IPS-NIHi7 (cell line): Measurements from ENCODE around the gene ADGRL1.

ENCODE experiments used
- DNase-seq: peaks from one replicate; pipeline ENCODE4 v3.0.0; 2012; ENCODE audit warnings: mixed read lengths; ENCODE audit errors: extremely low spot score

The ADGRL1 gene

DNA sequence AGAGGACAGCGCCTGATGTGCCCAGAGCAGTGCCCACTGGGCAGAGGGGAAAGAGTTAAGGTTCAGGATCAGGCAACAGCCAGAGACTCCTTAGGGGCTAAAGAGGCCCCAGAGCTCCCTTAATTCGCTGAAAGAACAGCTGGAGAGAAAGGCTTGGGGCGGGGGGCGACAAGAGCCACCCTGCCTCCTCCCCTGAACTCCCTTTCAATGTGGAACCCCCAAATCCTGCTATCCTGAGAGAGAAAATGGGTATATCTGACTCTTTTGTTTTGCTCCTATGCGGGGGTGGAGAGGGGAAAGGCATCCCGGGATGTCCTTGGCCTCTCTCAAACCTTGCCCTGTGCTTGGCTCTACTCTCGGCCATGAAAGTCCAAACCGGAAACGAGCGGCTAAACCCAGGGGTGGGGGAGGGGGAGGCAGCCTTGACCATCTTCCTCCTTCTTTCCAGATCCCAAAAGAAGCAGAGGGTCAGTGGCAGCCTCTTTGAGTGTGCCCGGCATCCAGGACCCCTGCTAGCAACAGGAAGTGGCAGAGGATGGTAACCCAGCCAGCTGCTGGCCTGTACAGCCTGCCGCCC is 93.1 kb downstream of the ADGRL1 start:
- no peak for DNase-seq

DNA sequence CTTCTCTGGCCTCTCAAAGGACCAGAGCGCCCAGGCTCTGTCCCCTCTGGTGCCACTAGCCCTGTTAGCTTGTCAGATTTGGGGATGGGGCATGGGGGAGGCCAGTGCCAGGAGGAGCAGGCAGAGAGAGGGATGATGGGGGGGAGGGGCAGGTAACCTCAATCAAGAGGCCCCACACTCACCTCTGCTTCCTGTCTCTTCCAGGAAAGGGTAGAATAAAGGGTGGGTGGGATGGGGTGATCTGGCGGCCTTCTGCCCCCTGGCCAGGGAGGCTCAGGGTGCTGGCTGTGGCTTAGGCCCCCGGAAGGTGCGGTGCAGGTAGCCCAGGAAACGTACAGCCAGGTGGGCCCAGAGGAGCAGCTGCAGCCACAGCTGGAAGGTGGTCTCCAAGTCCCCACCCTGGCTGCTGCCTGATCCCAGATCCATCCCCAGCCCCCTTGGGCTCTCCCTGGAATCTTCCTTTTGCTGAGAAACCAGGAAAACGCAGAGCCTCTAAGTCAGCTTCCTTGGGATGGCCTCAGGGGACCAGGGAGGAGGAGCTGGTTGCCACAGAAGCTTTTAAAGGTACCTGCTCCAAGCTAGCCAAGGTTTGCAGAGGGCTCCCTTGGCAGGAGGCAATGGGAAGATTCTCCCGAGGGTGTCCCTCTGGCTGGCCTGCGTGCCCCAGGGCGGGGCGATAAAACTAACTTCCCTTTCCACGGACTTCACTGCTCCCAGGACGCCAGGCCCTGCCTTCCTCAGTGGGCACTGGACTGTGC is 93.7 kb downstream of the ADGRL1 start:
- no peak for DNase-seq

DNA sequence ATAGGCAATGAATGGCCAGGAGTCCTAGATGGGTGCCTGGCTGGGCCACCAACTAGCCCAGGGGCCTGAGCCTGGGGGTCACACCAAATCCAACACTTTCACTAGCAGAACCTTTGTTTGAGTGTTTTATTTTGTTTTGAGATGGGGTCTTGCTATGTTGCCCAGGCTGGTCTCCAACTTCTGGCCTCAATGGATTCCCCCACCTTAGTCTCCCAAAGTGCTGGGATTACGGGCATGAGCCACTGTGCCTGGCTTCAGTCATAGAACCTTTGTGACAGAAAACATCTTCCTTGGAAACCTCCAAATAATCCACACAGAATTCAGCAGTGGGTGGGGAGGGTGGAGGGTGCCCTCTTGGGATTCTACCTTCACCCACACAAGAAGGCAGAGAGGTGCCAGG is 94.5 kb downstream of the ADGRL1 start:
- DNase-seq: no peak

GRCh38 chr19:14110650-14111049 is 95.3 kb downstream of the ADGRL1 start:
- DNase-seq: no peak

DNA sequence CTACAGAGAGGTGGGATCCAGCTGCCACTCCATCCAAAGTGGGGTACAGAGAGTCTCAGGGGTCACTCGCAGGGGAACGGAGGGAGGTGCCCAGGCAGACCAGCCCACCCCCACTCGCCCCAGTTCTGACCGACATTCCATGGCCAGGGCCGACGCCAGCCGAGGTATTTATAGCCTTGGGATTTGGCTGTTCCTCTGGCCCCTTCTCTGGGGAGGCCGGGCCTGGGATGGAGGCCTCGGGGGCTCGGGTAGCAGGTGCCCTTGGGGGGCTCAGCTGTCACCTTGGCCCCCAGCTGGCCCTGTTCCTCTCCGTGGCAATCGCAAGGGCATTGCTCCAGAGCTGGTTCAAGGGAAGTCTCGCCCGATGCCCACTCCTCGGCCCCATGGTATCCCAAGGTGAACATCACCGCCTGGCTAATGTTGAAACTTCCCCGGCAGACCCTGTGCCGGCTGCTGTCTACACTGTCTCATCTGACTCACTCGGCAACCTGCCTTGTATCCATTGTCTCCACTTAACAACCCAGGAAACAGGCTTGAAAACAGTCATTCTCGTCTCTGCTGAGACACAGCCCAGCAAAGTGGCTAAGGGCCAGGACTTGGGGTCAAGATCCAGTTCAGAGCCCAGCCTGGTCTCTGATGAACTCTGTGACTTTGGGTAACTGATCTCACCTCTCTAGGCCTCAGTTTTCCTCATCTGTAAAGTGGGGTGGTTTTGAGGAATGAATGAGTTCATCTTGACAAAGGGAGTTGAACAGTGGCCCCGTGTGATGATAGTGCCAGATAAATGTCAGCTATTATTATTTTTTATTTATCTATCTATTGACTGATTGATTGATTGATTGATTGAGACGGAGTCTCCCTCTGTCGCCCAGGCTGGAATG is 98.1 kb downstream of the ADGRL1 start:
- DNase-seq: no peak

DNA sequence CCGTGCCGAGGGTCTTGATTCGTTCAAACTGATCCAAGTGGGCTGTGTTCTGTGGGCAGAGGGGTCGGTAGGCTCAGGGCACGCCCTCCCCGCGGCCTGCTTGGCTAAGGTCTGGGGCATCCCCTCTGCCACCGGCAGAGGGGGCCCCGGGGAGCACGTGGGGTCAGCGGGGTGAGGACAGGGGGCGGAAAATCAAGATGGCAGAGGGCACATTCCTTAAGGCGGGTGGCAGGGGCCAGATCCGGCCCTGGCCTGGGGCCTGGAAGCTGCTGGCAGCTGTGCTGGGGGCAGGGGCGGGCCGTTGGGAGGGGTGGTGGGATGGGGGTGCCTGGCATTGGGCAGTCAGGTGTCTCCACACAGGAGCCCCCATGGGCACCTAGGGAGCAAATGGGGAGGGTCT is 99.1 kb downstream of the ADGRL1 start:
- no peak for DNase-seq

- no peak for DNase-seq
Measured at GRCh38 chr19:14105680-14106079, 100.3 kb downstream of the ADGRL1 start.

DNA sequence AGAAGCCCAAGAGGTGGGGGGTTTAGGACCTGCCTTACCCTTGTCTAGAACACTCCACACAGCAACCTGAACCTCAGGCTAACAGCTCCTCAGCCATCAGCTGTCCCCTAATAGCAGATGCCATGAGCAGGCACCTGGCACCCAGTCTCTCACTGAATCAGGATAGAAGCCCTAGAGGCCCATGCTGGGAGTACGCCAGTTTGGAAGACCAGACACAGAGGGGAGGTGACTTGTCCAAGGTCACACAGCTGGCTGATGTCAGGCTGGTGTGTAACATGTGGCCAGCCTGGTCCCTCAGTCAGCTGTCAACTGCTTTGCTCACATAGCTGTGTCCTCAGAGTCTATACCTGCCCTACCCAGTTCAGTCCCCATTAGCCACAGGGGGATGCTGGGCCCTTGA is 102.7 kb downstream of the ADGRL1 start:
- DNase-seq: no peak

- DNase-seq: no peak
Measured at GRCh38 chr19:14102756-14103155, 103.2 kb downstream of the ADGRL1 start.

GRCh38 chr19:14102102-14102696 is 103.8 kb downstream of the ADGRL1 start:
- DNase-seq: no peak

DNA sequence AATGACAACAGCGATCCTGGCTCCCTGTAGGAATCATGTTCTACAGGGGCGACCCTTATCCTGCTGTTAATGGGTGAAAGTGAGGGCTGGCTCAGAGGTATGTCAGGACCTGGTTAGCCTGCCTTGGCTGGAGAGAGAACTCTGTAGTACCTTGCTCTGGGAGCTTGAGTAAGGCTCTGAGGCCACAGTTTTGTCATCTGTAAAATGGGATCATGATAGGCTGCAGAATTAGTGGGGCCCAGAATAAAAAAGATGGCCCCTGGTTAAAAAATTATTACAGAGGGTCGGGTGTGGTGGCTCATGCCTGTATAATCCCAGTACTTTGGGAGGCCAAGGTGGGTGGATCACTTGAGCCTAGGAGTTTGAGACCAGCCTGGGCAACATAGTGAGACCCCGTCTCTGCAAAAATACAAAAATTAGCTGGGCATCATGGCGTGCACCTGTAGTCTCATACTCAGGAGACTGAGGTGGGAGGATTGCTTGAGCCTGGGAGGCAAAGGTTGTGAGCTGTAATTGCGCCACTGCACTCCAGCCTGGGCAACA is 104.9 kb downstream of the ADGRL1 start:
- DNase-seq: no peak
